ENCODE measurements around the gene TESK1.

TESK1 gene

DNA sequence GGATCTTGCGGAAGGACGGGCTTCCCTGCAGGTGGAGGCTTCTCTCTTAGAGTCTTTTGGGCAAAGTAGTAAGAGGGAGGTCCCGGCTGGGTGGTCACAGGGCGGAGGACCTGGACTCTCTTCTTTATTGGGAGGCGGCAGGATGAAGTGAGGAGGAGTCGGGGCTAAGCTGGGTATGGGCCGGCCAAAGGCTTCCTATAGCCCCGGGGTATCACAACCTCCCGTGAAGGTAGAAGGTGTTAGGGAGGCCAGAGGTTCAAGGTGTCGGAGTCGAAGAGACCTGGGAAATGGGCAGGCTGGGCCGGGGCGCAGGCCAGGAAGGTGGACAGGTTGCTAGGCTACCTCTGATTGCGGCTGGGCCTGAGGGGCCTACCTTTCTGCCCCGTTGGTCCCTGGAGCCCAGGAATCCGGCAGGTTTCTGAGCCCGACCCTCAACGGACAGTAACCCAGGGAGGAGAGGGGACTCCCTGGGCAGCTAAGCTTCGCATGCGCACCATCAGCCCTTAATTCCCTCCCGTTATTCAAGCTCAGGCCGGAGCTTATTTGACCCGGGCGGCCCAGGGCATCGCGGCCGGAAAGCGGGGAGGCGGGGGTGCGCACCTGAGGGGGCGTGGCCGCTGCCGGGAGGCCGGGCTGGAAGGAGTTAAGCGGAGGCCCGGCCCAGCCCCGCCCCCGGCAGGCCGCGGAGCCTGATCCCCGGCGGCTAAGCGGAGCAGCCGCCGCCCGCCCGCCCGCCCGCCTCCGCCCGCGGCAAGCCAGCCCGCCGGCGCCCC is at the start of gene TESK1:
Gene TESK1 (plus strand): TSS at position 685 of the 773 bp plus-strand sequence. CDS start 358 bp downstream, outside the sequence.
- DNase-seq (ENCODE audit: low read depth, low spot score) = no peak

DNA sequence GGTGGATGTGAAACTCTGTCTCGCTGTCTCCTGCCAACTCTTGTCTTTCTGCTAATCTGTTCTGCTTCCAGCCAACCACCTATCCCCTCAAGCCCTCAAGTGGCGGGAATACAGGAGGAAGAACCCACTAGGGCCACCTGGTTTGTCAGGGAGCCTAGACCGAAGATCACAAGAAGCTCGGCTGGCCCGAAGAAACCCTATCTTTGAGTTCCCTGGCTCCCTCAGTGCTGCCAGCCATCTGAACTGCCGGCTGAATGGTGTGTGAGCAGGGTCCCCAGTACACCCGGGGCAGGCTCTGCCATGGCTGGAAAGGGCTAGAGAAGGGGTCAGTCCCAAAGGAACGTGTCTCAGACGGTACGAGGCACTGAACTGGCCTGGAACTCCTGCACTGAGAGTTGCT is 49.2 kb upstream of the TESK1 start:
- DNase-seq (ENCODE audit: low read depth, low spot score) = no peak

DNA sequence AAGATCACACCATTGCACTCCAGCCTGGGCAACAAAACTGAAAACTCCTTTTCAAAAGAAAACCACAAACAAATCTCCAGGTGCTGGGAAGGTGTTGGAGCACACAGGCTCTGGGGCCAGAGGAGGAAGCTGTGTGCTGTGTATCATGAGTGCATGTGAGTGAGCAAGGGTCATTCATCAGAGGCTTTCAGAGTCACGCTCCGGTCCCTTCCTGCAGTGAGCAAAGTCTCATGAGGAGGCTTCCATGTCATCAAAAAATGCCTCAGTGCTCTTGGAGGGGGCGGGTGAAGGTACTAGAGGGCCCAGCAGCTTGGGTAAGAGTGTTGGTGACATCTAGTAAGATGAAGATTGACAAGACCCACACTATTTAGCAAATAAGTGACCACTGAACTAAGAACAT is 48.3 kb upstream of the TESK1 start:
- DNase-seq (ENCODE audit: low read depth, low spot score) = no peak

DNA sequence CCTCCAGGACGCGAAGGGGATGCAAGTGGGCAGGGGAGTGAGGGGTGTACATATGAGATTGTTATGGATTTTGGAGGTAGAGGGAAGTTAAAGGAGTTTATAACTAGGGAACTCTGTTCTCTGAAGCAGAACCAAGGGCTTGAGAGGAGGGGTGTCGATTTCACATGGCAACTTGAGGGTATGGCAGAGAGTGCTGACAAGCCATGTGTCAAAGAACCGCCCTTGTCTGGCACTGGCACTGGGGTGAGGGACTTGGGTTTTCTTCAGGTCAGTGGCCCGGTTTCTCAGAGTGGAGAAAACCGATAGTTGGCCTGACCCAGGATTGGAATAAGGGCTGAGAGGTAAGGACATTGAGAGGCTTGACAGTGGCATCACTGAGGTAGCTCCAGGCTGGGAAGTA is 47.7 kb upstream of the TESK1 start:
- DNase-seq (ENCODE audit: low read depth, low spot score) = no peak

DNA sequence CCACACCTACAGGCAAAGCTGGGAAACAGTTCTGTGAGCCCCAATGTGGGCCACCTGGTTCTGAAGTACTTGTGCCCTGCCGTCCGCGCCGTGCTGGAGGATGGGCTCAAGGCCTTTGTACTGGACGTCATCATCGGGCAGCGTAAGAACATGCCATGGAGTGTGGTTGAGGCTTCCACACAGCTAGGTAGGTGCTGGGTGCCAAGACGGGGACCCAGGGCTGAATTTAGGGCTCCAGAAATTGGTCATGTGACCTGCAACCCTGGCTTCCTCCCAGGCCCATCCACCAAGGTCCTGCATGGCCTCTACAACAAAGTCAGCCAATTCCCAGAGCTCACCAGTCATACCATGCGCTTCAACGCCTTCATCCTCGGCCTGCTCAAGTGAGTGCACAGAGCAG is 46.9 kb upstream of the TESK1 start:
- DNase-seq (ENCODE audit: low read depth, low spot score) = no peak

GRCh38 chr9:35559792-35560530 is 45.1 kb upstream of the TESK1 start:
- DNase-seq (ENCODE audit: low read depth, low spot score) = no peak

GRCh38 chr9:35560625-35561337 is 44.3 kb upstream of the TESK1 start:
- DNase-seq (ENCODE audit: low read depth, low spot score) = no peak

- DNase-seq (ENCODE audit: low read depth, low spot score) = no peak
These were observed 43.4 kb upstream of the TESK1 start for GRCh38 chr9:35561468-35562261.

- no peak for DNase-seq (ENCODE audit: low read depth, low spot score)
These were observed 41.9 kb upstream of the TESK1 start for GRCh38 chr9:35562895-35563780.

DNA sequence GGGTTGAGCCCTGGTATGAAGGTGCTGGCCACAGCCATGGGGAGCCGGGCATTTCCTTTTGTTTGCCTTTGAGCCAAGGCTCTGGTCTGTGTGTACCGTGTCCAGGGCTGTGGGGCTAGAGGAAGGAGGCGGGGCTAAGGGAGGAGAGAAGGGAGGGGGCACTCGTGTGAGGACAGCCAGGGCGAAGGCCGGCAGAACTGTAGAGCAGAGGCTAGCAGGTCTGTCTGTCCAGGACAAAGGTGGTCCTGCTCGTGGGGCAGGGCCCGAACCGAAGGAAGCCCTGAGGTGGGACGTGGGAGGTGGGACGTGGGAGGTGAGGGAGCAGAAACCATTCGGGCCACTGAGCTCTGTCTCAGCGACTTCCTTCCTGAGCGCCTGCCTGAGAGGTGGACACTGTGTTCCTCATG is 41.3 kb upstream of the TESK1 start:
- no peak for DNase-seq (ENCODE audit: low read depth, low spot score)

- no peak for DNase-seq (ENCODE audit: low read depth, low spot score)
These were observed 40.4 kb upstream of the TESK1 start for GRCh38 chr9:35564658-35565061.

- no peak for DNase-seq (ENCODE audit: low read depth, low spot score)
These were observed 38.6 kb upstream of the TESK1 start for GRCh38 chr9:35566417-35566816.

DNA sequence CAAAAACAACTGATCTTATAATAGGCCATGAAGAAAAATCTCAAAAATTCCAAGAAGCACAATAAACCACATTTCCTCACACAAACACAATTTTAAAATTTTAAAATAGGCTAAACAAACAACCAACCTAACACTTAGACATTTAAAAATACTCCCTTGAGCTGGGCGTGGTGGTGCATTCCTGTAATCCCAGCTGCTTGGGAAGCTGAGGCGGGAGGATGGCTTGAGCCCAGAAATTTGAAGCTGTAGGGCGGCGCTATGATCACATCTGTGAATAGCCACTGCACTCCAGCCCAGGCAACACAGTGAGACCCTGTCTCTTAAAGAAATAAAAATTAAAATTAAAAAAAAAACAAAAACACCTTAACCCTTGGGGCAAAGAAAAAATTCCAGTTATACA is 36.9 kb upstream of the TESK1 start:
- DNase-seq (ENCODE audit: low read depth, low spot score) = no peak

DNA sequence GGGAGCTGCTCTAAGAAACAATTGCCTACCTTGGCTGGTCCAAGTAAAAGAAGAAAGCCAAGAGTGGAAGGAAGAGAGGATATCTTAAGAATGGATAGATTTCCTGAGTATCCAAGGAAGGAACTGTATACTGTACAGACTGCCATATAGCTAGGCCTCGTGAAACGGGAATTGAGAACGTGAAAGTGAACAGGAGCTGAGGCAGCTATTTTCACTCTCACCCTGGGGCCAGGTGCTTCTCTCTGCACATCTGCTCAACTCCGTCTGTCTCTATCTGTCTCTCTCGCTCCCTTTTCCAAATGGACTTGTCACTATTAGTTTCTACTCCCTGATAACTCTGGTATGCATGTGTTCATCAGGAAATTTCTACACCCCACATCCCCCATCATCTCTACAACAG is 35.9 kb upstream of the TESK1 start:
- no peak for DNase-seq (ENCODE audit: low read depth, low spot score)

DNA sequence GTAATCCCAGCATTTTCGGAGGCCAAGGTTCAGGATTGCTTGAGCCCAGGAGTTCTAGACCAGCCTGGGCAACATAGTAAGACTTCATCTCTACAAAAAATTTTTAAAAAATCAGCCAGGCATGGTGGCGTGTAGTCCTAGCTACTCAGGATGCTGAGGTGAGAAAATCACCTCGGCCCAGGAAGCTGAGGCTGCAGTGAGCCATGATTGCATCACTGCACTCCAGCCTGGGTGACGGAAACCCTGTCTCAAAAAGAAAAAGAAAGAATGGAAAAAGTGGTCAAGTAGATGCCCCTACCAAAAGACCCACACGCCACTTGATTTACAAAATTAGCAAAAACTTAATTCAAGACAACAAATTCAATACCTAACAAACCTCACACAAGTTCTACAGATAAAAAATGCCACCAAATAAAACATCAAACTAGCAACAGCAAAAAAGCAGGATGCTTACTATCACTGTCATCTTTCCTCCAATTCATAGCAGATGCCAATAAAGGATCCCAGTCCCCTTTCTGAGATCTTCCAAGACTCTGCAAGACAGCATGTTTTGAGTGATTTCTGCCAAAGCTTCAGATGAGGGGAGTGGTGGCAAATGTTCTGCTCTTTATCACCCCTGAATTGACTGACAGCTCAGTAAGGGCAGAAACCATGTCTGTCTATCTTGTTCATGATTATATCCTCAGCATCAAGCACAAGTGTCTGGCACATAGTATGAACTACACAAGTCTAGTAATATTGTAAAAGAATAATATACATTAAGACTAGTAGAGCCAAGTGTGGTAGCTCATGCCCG is 34.2 kb upstream of the TESK1 start:
- no peak for DNase-seq (ENCODE audit: low read depth, low spot score)

DNA sequence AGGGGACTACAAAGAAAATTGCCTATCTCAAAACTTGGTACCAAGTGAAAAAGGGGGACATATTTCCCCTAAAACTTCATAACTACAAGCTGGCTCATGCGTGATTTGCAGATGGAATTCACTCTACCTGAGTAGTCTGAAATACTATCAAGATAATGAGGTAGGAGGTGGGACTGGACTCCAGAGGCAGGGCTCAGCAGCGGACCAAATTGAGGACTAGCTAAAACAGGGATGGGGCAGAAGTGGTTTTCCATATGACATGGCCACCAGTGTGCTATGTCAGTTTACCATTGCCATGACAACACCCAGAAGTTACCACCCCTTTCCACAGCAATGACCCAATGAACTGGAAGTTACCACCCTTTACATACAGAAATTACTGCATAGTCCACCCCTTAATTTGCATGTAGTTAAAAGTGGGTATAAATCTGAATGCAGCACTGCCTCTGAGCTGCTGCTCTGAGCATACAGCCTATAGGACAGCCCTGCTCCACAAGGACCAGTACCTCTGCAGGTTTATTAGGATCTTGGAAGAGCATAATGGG is 30.4 kb upstream of the TESK1 start:
- DNase-seq (ENCODE audit: low read depth, low spot score) = no peak

DNA sequence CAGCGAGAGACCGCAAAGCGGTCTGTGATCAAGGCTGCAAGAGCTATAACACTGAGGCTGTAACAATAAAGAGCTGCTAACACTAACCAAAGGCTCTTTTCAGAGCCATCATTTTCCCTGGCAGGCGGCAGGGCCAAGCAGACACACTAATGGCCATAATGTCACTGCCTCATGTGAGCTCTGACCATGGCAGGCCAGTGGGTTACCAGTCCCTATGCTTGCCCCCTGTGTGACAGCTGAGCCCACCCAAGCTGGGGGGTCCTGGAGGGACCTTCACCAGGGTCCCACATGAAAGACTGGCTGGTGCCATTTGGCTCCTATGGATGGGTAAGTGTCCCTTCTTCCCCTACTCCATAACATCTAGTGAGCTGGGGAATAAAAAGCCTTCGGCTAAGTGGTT is 29.6 kb upstream of the TESK1 start:
- DNase-seq (ENCODE audit: low read depth, low spot score) = no peak

GRCh38 chr9:35577486-35577885 is 27.6 kb upstream of the TESK1 start:
- no peak for DNase-seq (ENCODE audit: low read depth, low spot score)

GRCh38 chr9:35579130-35579529 is 25.9 kb upstream of the TESK1 start:
- no peak for DNase-seq (ENCODE audit: low read depth, low spot score)
